ENCODE results near the gene TYK2.
"Not testable (repeated sequence)": the region's sequence is repeated elsewhere in the genome, so short reads cannot be mapped to it uniquely, and the experiment has no call there.

The TYK2 gene

GRCh38 chr19:10399340-10399739 is 19.0 kb upstream of the TYK2 start:
- Mint-ChIP-seq H3K36me3 (ENCODE audit: low read depth) (peaks cover 31% of the 10 kb centered on the region), H3K4me1 (ENCODE audit: low read depth) (peaks cover 33% of the 10 kb centered on the region)
- not testable (repeated sequence) for H3K4me3 Mint-ChIP-seq; H3K9me3 Mint-ChIP-seq; H3K27ac Mint-ChIP-seq; H3K27me3 Mint-ChIP-seq (ENCODE audit: low read depth)

- no peak overlapping the region for H3K27ac Mint-ChIP-seq
- H3K27me3 Mint-ChIP-seq (ENCODE audit: low read depth), result no peaks in the 10 kb centered on the region
- peaks cover 29% of the 10 kb centered on the region for H3K4me1 Mint-ChIP-seq (ENCODE audit: low read depth)
- peaks cover 32% of the 10 kb centered on the region for H3K36me3 Mint-ChIP-seq (ENCODE audit: low read depth)
- no peaks in the 10 kb centered on the region for H3K9me3 Mint-ChIP-seq
- H3K4me3 Mint-ChIP-seq, result no peak overlapping the region
Observed at GRCh38 chr19:10398819-10399218, 18.4 kb upstream of the TYK2 start.

GRCh38 chr19:10395917-10396316 is 15.5 kb upstream of the TYK2 start:
- Mint-ChIP-seq H3K36me3 (ENCODE audit: low read depth) (peaks cover 29% of the 10 kb centered on the region), H3K4me1 (ENCODE audit: low read depth) (peaks cover 16% of the 10 kb centered on the region), H3K27ac (no peak overlapping the region), H3K4me3 (no peak overlapping the region), H3K9me3 (no peaks in the 10 kb centered on the region), H3K27me3 (ENCODE audit: low read depth) (no peaks in the 10 kb centered on the region)

- Mint-ChIP-seq H3K4me1 (ENCODE audit: low read depth) (peaks cover 18% of the 10 kb centered on the region), H3K4me3 (no peak overlapping the region), H3K36me3 (ENCODE audit: low read depth) (peaks cover 33% of the 10 kb centered on the region), H3K9me3 (no peaks in the 10 kb centered on the region), H3K27ac (no peak overlapping the region), H3K27me3 (ENCODE audit: low read depth) (no peaks in the 10 kb centered on the region)
Observed at GRCh38 chr19:10395436-10395835, 15.1 kb upstream of the TYK2 start.

GRCh38 chr19:10395003-10395402 is 14.6 kb upstream of the TYK2 start:
- Mint-ChIP-seq H3K27ac (no peak overlapping the region), H3K4me3 (no peak overlapping the region), H3K4me1 (ENCODE audit: low read depth) (peaks cover 16% of the 10 kb centered on the region), H3K9me3 (no peaks in the 10 kb centered on the region), H3K27me3 (ENCODE audit: low read depth) (no peaks in the 10 kb centered on the region), H3K36me3 (ENCODE audit: low read depth) (peaks cover 33% of the 10 kb centered on the region)

- Mint-ChIP-seq H3K4me3 (no peak overlapping the region), H3K36me3 (ENCODE audit: low read depth) (peaks cover 32% of the 10 kb centered on the region), H3K9me3 (no peaks in the 10 kb centered on the region), H3K27me3 (ENCODE audit: low read depth) (no peaks in the 10 kb centered on the region), H3K4me1 (ENCODE audit: low read depth) (peaks cover 17% of the 10 kb centered on the region), H3K27ac (no peak overlapping the region)
Observed at GRCh38 chr19:10393137-10393536, 12.8 kb upstream of the TYK2 start.

GRCh38 chr19:10392120-10392519 is 11.7 kb upstream of the TYK2 start:
- H3K9me3 Mint-ChIP-seq, result no peaks in the 10 kb centered on the region
- H3K4me3 Mint-ChIP-seq, result no peak overlapping the region
- H3K27me3 Mint-ChIP-seq (ENCODE audit: low read depth), result no peaks in the 10 kb centered on the region
- H3K27ac Mint-ChIP-seq, result no peak overlapping the region
- peaks cover 13% of the 10 kb centered on the region for H3K4me1 Mint-ChIP-seq (ENCODE audit: low read depth)
- peaks cover 28% of the 10 kb centered on the region for H3K36me3 Mint-ChIP-seq (ENCODE audit: low read depth)

- no peak overlapping the region for H3K27ac Mint-ChIP-seq
- no peaks in the 10 kb centered on the region for H3K27me3 Mint-ChIP-seq (ENCODE audit: low read depth)
- H3K9me3 Mint-ChIP-seq, result no peaks in the 10 kb centered on the region
- peaks cover 13% of the 10 kb centered on the region for H3K4me1 Mint-ChIP-seq (ENCODE audit: low read depth)
- H3K36me3 Mint-ChIP-seq (ENCODE audit: low read depth), result peaks cover 22% of the 10 kb centered on the region
- no peak overlapping the region for H3K4me3 Mint-ChIP-seq
Observed at GRCh38 chr19:10390652-10391286, 10.4 kb upstream of the TYK2 start.

GRCh38 chr19:10389863-10390262 is 9.5 kb upstream of the TYK2 start:
- H3K4me3 Mint-ChIP-seq, result no peak overlapping the region

GRCh38 chr19:10388957-10389356 is 8.6 kb upstream of the TYK2 start:
- H3K9me3 Mint-ChIP-seq, result no peaks in the 10 kb centered on the region
- H3K4me1 Mint-ChIP-seq (ENCODE audit: low read depth), result peaks cover 13% of the 10 kb centered on the region
- peaks cover 15% of the 10 kb centered on the region for H3K36me3 Mint-ChIP-seq (ENCODE audit: low read depth)
- H3K4me3 Mint-ChIP-seq, result no peak overlapping the region
- H3K27me3 Mint-ChIP-seq (ENCODE audit: low read depth), result no peaks in the 10 kb centered on the region
- no peak overlapping the region for H3K27ac Mint-ChIP-seq

More at GRCh38 chr19:10389863-10390262, 9.5 kb upstream of the TYK2 start:
- Mint-ChIP-seq H3K9me3 (no peaks in the 10 kb centered on the region), H3K27ac (no peak overlapping the region), H3K4me1 (ENCODE audit: low read depth) (peaks cover 13% of the 10 kb centered on the region), H3K27me3 (ENCODE audit: low read depth) (no peaks in the 10 kb centered on the region), H3K36me3 (ENCODE audit: low read depth) (peaks cover 16% of the 10 kb centered on the region)

GRCh38 chr19:10384580-10384979 is 4.2 kb upstream of the TYK2 start:
- Mint-ChIP-seq H3K36me3 (ENCODE audit: low read depth) (peaks cover 9% of the 10 kb centered on the region), H3K27me3 (ENCODE audit: low read depth) (no peaks in the 10 kb centered on the region), H3K4me3 (no peak overlapping the region), H3K27ac (no peak overlapping the region), H3K4me1 (ENCODE audit: low read depth) (peaks cover 16% of the 10 kb centered on the region), H3K9me3 (no peaks in the 10 kb centered on the region)

- H3K9me3 Mint-ChIP-seq, H3K27ac Mint-ChIP-seq, H3K4me3 Mint-ChIP-seq: not testable (repeated sequence)
Observed at GRCh38 chr19:10383223-10383499, 2.8 kb upstream of the TYK2 start.

GRCh38 chr19:10379880-10380312 is 476 bp downstream of the TYK2 start:
- peak overlapping the region; percentile 89 for H3K4me3 Mint-ChIP-seq
- peaks cover 19% of the 10 kb centered on the region for H3K4me1 Mint-ChIP-seq (ENCODE audit: low read depth)
- H3K9me3 Mint-ChIP-seq, result no peaks in the 10 kb centered on the region
- H3K27me3 Mint-ChIP-seq (ENCODE audit: low read depth), result no peaks in the 10 kb centered on the region
- peaks cover 23% of the 10 kb centered on the region for H3K36me3 Mint-ChIP-seq (ENCODE audit: low read depth)
- H3K27ac Mint-ChIP-seq, result peak overlapping the region; percentile 95

More at GRCh38 chr19:10383223-10383499, 2.8 kb upstream of the TYK2 start:
- Mint-ChIP-seq H3K4me1 (ENCODE audit: low read depth) (peaks cover 17% of the 10 kb centered on the region), H3K36me3 (ENCODE audit: low read depth) (peaks cover 14% of the 10 kb centered on the region)
- H3K27me3 Mint-ChIP-seq (ENCODE audit: low read depth), result not testable (repeated sequence)

GRCh38 chr19:10378124-10378523 is 2.2 kb downstream of the TYK2 start:
- no peak overlapping the region for H3K4me3 Mint-ChIP-seq
- peaks cover 20% of the 10 kb centered on the region for H3K4me1 Mint-ChIP-seq (ENCODE audit: low read depth)
- no peaks in the 10 kb centered on the region for H3K27me3 Mint-ChIP-seq (ENCODE audit: low read depth)
- H3K27ac Mint-ChIP-seq, result no peak overlapping the region
- H3K36me3 Mint-ChIP-seq (ENCODE audit: low read depth), result peaks cover 28% of the 10 kb centered on the region
- no peaks in the 10 kb centered on the region for H3K9me3 Mint-ChIP-seq

- Mint-ChIP-seq H3K36me3 (ENCODE audit: low read depth) (peaks cover 31% of the 10 kb centered on the region), H3K4me1 (ENCODE audit: low read depth) (peaks cover 20% of the 10 kb centered on the region)
- not testable (repeated sequence) for H3K4me3 Mint-ChIP-seq; H3K9me3 Mint-ChIP-seq; H3K27ac Mint-ChIP-seq; H3K27me3 Mint-ChIP-seq (ENCODE audit: low read depth)
Observed at GRCh38 chr19:10377140-10377640, 3.2 kb downstream of the TYK2 start.

GRCh38 chr19:10374931-10375330 is 5.4 kb downstream of the TYK2 start:
- Mint-ChIP-seq H3K4me1 (ENCODE audit: low read depth) (peaks cover 14% of the 10 kb centered on the region), H3K9me3 (no peaks in the 10 kb centered on the region), H3K4me3 (no peak overlapping the region), H3K36me3 (ENCODE audit: low read depth) (peaks cover 28% of the 10 kb centered on the region), H3K27ac (no peak overlapping the region), H3K27me3 (ENCODE audit: low read depth) (no peaks in the 10 kb centered on the region)
